Measurements from ENCODE around the gene LPIN2. TPM values are rescaled to one million over a fixed set of nuclear protein-coding genes. Genes with fewer than 3 reads are reported as not detected.

The LPIN2 gene
- total RNA-seq, 1 experiment from 2014 or later, result 25.3 TPM

- TF ChIP-seq CTCF (IDR thresholded peaks at IDR 0.05; ENCODE audit: insufficient read depth in 1 of 2, low read depth in 1 of 2, low read length in 1 of 2, severe bottlenecking in 1 of 2, unreplicated experiment in 1 of 2), result no peak
- DNase-seq, result no peak
- Histone ChIP-seq H3K36me3 (ENCODE audit: control insufficient read depth, insufficient read depth, low read length) (no peaks in the 10 kb centered on the region; the same call in 1 of the 2 replicates), H3K4me3 (ENCODE audit: low read depth, low read length) (no peak overlapping the region), H3K9me3 (peaks cover 4% of the 10 kb centered on the region; the same call in 1 of the 2 replicates), H3K27me3 (replicated peaks; ENCODE audit: control insufficient read depth, insufficient read depth, low read length) (no peaks in the 10 kb centered on the region), H3K4me1 (peaks cover 25% of the 10 kb centered on the region)
- Mint-ChIP-seq H3K27me3 (ENCODE audit: insufficient read depth, unreplicated experiment) (no peaks in the 10 kb centered on the region), H3K9me3 (ENCODE audit: unreplicated experiment) (peaks cover 20% of the 10 kb centered on the region), H3K4me3 (ENCODE audit: unreplicated experiment) (no peak overlapping the region), H3K36me3 (ENCODE audit: insufficient read depth, unreplicated experiment) (no peaks in the 10 kb centered on the region), H3K4me1 (ENCODE audit: low read depth, unreplicated experiment) (peaks cover 35% of the 10 kb centered on the region), H3K27ac (ENCODE audit: unreplicated experiment) (no peak overlapping the region)
- POLR2A ChIA-PET, result no interaction called here
- no TSS peak for BruUV-seq (replicated peaks)
- intact Hi-C loops (cut with micrococcal nuclease; ENCODE audit: unreplicated experiment), result no loop called here
- CTCF ChIA-PET, result interaction anchor here (0.7 kb wide), 1 partner anchor 32 kb away, joined by 3 read pairs; no protein-coding TSS in a partner anchor
Measured at GRCh38 chr18:3055186-3055728, 42.3 kb upstream of the LPIN2 start.

- H3K4me3 ChIP-seq (ENCODE audit: low read depth, low read length), result no peak overlapping the region
- intact Hi-C loops (cut with micrococcal nuclease; ENCODE audit: unreplicated experiment), result no loop called here
- no TSS peak for BruUV-seq (replicated peaks)
Measured at GRCh38 chr18:3054780-3055179, 41.8 kb upstream of the LPIN2 start.

GRCh38 chr18:3054214-3054613 lies 41.3 kb upstream of the LPIN2 start:
- CTCF ChIA-PET, result no interaction called here
- intact Hi-C loops (cut with micrococcal nuclease; ENCODE audit: unreplicated experiment), result no loop called here
- Histone ChIP-seq H3K4me1 (peaks cover 33% of the 10 kb centered on the region), H3K27me3 (replicated peaks; ENCODE audit: control insufficient read depth, insufficient read depth, low read length) (no peaks in the 10 kb centered on the region), H3K9me3 (peaks cover 4% of the 10 kb centered on the region; the same call in 1 of the 2 replicates), H3K4me3 (ENCODE audit: low read depth, low read length) (no peak overlapping the region), H3K36me3 (ENCODE audit: control insufficient read depth, insufficient read depth, low read length) (no peaks in the 10 kb centered on the region; the same call in 1 of the 2 replicates)
- Mint-ChIP-seq H3K27ac (ENCODE audit: unreplicated experiment) (peak overlapping the region; percentile 29), H3K4me3 (ENCODE audit: unreplicated experiment) (no peak overlapping the region), H3K27me3 (ENCODE audit: insufficient read depth, unreplicated experiment) (no peaks in the 10 kb centered on the region), H3K9me3 (ENCODE audit: unreplicated experiment) (peaks cover 20% of the 10 kb centered on the region), H3K36me3 (ENCODE audit: insufficient read depth, unreplicated experiment) (no peaks in the 10 kb centered on the region), H3K4me1 (ENCODE audit: low read depth, unreplicated experiment) (peaks cover 35% of the 10 kb centered on the region)
- BruUV-seq (replicated peaks), result no TSS peak
- no peak for TF ChIP-seq CTCF (IDR thresholded peaks at IDR 0.05; ENCODE audit: insufficient read depth in 1 of 2, low read depth in 1 of 2, low read length in 1 of 2, severe bottlenecking in 1 of 2, unreplicated experiment in 1 of 2)
- POLR2A ChIA-PET, result no interaction called here
- no peak for DNase-seq

More at GRCh38 chr18:3054780-3055179, 41.8 kb upstream of the LPIN2 start:
- Mint-ChIP-seq H3K4me3 (ENCODE audit: unreplicated experiment) (no peak overlapping the region), H3K27me3 (ENCODE audit: insufficient read depth, unreplicated experiment) (no peaks in the 10 kb centered on the region), H3K4me1 (ENCODE audit: low read depth, unreplicated experiment) (peaks cover 35% of the 10 kb centered on the region), H3K9me3 (ENCODE audit: unreplicated experiment) (peaks cover 20% of the 10 kb centered on the region), H3K27ac (ENCODE audit: unreplicated experiment) (peak overlapping the region; percentile 29), H3K36me3 (ENCODE audit: insufficient read depth, unreplicated experiment) (no peaks in the 10 kb centered on the region)
- Histone ChIP-seq H3K4me1 (peaks cover 28% of the 10 kb centered on the region), H3K27me3 (replicated peaks; ENCODE audit: control insufficient read depth, insufficient read depth, low read length) (no peaks in the 10 kb centered on the region), H3K9me3 (peaks cover 4% of the 10 kb centered on the region; the same call in 1 of the 2 replicates), H3K36me3 (ENCODE audit: control insufficient read depth, insufficient read depth, low read length) (no peaks in the 10 kb centered on the region; the same call in 1 of the 2 replicates)
- POLR2A ChIA-PET, result no interaction called here
- CTCF ChIA-PET, result no interaction called here
- no peak for TF ChIP-seq CTCF (IDR thresholded peaks at IDR 0.05; ENCODE audit: insufficient read depth in 1 of 2, low read depth in 1 of 2, low read length in 1 of 2, severe bottlenecking in 1 of 2, unreplicated experiment in 1 of 2)
- no peak for DNase-seq

Measured in Caco-2 (cell line).